IMR-90 (cell line): ENCODE results near the gene BICD2. TPM values are rescaled to one million over a fixed set of nuclear protein-coding genes. Genes with fewer than 3 reads are reported as not detected.

Source experiments
- ATAC-seq: fragments of 200-7000 bp; cut with Tn5 transposase; 2 replicates; pipeline ENCODE4 v1.9.1; 2020; ENCODE audit warnings: low read depth, mild to moderate bottlenecking, moderate library complexity
- BruUV-seq: library from RNA; stranded (reverse); fragments of 400-500 nt; replicated peaks from 2 replicates; lab custom pipeline; 2021; lab: Mats Ljungman, UMichigan
- CTCF ChIA-PET: fragments of 300-600 bp; formaldehyde crosslinking; extraction: SDS; loops from one replicate; lab custom pipeline; 2021; ENCODE audit warnings: antibody characterized with exemption; lab: Yijun Ruan, JAX
- POLR2A ChIA-PET: fragments of 300-600 bp; sonication (Branson Sonifier 250); formaldehyde crosslinking; loops from one replicate; lab custom pipeline; 2022; ENCODE audit warnings: antibody characterized with exemption; ENCODE audit not compliant: unreplicated experiment; lab: Charles Lee
- DNase-seq: peaks from one replicate; pipeline ENCODE4 v3.0.0; 2013
- H2AFZ ChIP-seq: replicated peaks from 2 replicates; pipeline ENCODE3; 2013; ENCODE audit warnings: low read length, mild to moderate bottlenecking; ENCODE audit not compliant: poor library complexity
- H2AK5ac ChIP-seq: 2 replicates; pipeline ENCODE4 v1.6.1; 2013; ENCODE audit warnings: low read depth, low read length, inconsistent platforms
- H2AK9ac ChIP-seq: replicated peaks from 2 replicates; pipeline ENCODE3; 2013; ENCODE audit warnings: mild to moderate bottlenecking, low read depth, low read length, moderate library complexity; ENCODE audit not compliant: poor library complexity
- H2BK120ac ChIP-seq: 2 replicates; pipeline ENCODE4 v1.6.1; 2013; ENCODE audit warnings: low read depth, low read length, inconsistent platforms
- H2BK15ac ChIP-seq: 3 replicates; pipeline ENCODE4 v1.6.1; 2013; ENCODE audit warnings: low read depth, low read length, inconsistent platforms
- H2BK20ac ChIP-seq: 2 replicates; pipeline ENCODE4 v1.6.1; 2013; ENCODE audit warnings: low read depth, mild to moderate bottlenecking, inconsistent platforms, low read length, moderate library complexity
- H2BK5ac ChIP-seq: 2 replicates; pipeline ENCODE4 v1.6.1; 2013; ENCODE audit warnings: mild to moderate bottlenecking, low read depth, low read length, inconsistent platforms; ENCODE audit not compliant: poor library complexity, severe bottlenecking
- H3K14ac ChIP-seq: replicated peaks from 2 replicates; pipeline ENCODE4 v1.6.1; 2013; ENCODE audit warnings: low read depth, low read length, inconsistent platforms
- H3K18ac ChIP-seq: 2 replicates; pipeline ENCODE4 v1.6.1; 2013; ENCODE audit warnings: low read depth, low read length, control low read depth
- H3K23ac ChIP-seq: 2 replicates; pipeline ENCODE4 v1.6.1; 2013; ENCODE audit warnings: low read depth, low read length, inconsistent platforms
- H3K27ac ChIP-seq: 2 replicates; pipeline ENCODE4 v1.5.1; 2013; ENCODE audit warnings: mild to moderate bottlenecking, control low read depth, low read length; ENCODE audit not compliant: insufficient read depth
- H3K27me3 ChIP-seq: 2 replicates; pipeline ENCODE4 v1.6.1; 2013; ENCODE audit warnings: low read length; ENCODE audit not compliant: control insufficient read depth, insufficient read depth
- H3K36me3 ChIP-seq: 2 replicates; pipeline ENCODE4 v1.6.1; 2013; ENCODE audit warnings: low read length, mixed read lengths; ENCODE audit not compliant: control insufficient read depth, insufficient read depth
- H3K4ac ChIP-seq: 2 replicates; pipeline ENCODE4 v1.6.1; 2013; ENCODE audit warnings: low read depth, low read length, inconsistent platforms
- H3K4me1 ChIP-seq: 2 replicates; pipeline ENCODE4 v1.6.1; 2013; ENCODE audit warnings: low read length, mixed read lengths; ENCODE audit not compliant: control insufficient read depth, insufficient read depth
- H3K4me2 ChIP-seq: 2 replicates; pipeline ENCODE4 v1.6.1; 2013; ENCODE audit warnings: low read depth, mild to moderate bottlenecking, control low read depth, low read length, moderate library complexity
- H3K4me3 ChIP-seq: 2 replicates; pipeline ENCODE4 v1.5.1; 2013; ENCODE audit warnings: low read depth, mild to moderate bottlenecking, control low read depth, low read length, moderate library complexity; ENCODE audit not compliant: insufficient read depth
- H3K56ac ChIP-seq: 2 replicates; pipeline ENCODE4 v1.6.1; 2013; ENCODE audit warnings: low read length, inconsistent platforms; ENCODE audit not compliant: insufficient read depth; ENCODE audit errors: extremely low read depth
- H3K79me1 ChIP-seq, 2 experiments: 2 replicates each; pipeline ENCODE4 v1.6.1; 2013; ENCODE audit warnings: low read length in 2 of 2, inconsistent platforms in 1 of 2, low read depth in 1 of 2
- H3K9ac ChIP-seq: 2 replicates; pipeline ENCODE4 v1.6.1; 2013; ENCODE audit warnings: low read depth, low read length, control low read depth
- H3K9me1 ChIP-seq: 2 replicates; pipeline ENCODE4 v1.6.1; 2013; ENCODE audit warnings: low read length, inconsistent platforms; ENCODE audit not compliant: insufficient read depth
- H3K9me3 ChIP-seq: 2 replicates; pipeline ENCODE4 v1.6.1; 2013; ENCODE audit warnings: low read length; ENCODE audit not compliant: control insufficient read depth, insufficient read depth
- H4K20me1 ChIP-seq: 2 replicates; pipeline ENCODE4 v1.6.1; 2013; ENCODE audit warnings: low read length, inconsistent platforms; ENCODE audit not compliant: insufficient read depth
- H4K5ac ChIP-seq: 2 replicates; pipeline ENCODE4 v1.6.1; 2013; ENCODE audit warnings: mild to moderate bottlenecking, low read depth, low read length, control low read depth
- H4K8ac ChIP-seq, 2 experiments: 2 replicates each; pipeline ENCODE4 v1.6.1; 2013; ENCODE audit warnings: low read depth in 2 of 2, low read length in 2 of 2, control low read depth in 1 of 2, inconsistent platforms in 1 of 2
- H4K91ac ChIP-seq: 2 replicates; pipeline ENCODE4 v1.6.1; 2013; ENCODE audit warnings: low read depth, low read length, inconsistent platforms; ENCODE audit not compliant: insufficient read depth
- BHLHE40 ChIP-seq: fragments of 150-350 bp; IDR thresholded peaks from 2 replicates; pipeline ENCODE4 v1.6.1; 2016; ENCODE audit warnings: mild to moderate bottlenecking, low read depth, low read length
- CEBPB ChIP-seq: IDR thresholded peaks from 2 replicates; pipeline ENCODE4 v1.6.1; 2012; ENCODE audit warnings: low read depth, low read length, improper control_type of control experiment
- MAFK ChIP-seq: IDR thresholded peaks from 2 replicates; pipeline ENCODE4 v1.6.1; 2012; ENCODE audit warnings: low read depth, low read length, improper control_type of control experiment
- MAZ ChIP-seq: IDR thresholded peaks from 2 replicates; pipeline ENCODE4 v1.6.1; 2012; ENCODE audit warnings: low read depth, mild to moderate bottlenecking, low read length, improper control_type of control experiment, moderate library complexity, borderline replicate concordance
- POLR2A ChIP-seq: IDR thresholded peaks from 2 replicates; pipeline ENCODE4 v1.6.1; 2012; ENCODE audit warnings: mild to moderate bottlenecking, low read depth, low read length
- RAD21 ChIP-seq: IDR thresholded peaks from 2 replicates; pipeline ENCODE4 v1.6.1; 2012; ENCODE audit warnings: low read length, improper control_type of control experiment
- RFX5 ChIP-seq: IDR thresholded peaks from 2 replicates; pipeline ENCODE4 v1.8.0; 2012; ENCODE audit warnings: low read depth, mild to moderate bottlenecking, low read length, moderate library complexity
- WGBS, 2 experiments: methylation state at CpG; one replicate each; pipeline versions ENCODE4 v1.1.5 to v1.1.7; 2013; ENCODE audit warnings: missing lambda C conversion rate in 2 of 2; ENCODE audit not compliant: insufficient read length in 1 of 2; ENCODE audit errors: extremely low coverage in 2 of 2; 5-methylcytosine and 5-hydroxymethylcytosine counted together
- dilution Hi-C: fragments of 300-500 bp; cut with HindIII; formaldehyde crosslinking; loops from one replicate; pipeline ENCODE4 v1.14.3; 2018; ENCODE audit warnings: low sequenced_read_pairs; ENCODE audit not compliant: unreplicated experiment
- in situ Hi-C: fragments of 300-500 bp; cut with MboI; formaldehyde crosslinking; loops from 3 replicates; pipeline ENCODE4 v1.14.3; 2019; ENCODE audit warnings: low sequenced_read_pairs, inconsistent platforms, mixed read lengths
- intact Hi-C: fragments of 100-400 bp; cut with micrococcal nuclease; formaldehyde crosslinking; loops from 2 replicates; pipeline ENCODE4 v1.10.0; 2022
- polyA plus RNA-seq, 3 experiments: library from polyadenylated mRNA; depleted of rRNA; stranded (reverse); fragments of >200 nt; gene quantifications; 2 replicates each; pipeline ENCODE4 v1.2.3, GENCODE V29; 2012; ENCODE audit warnings: low replicate concordance in 1 of 3
- total RNA-seq: library from RNA; depleted of rRNA; stranded (reverse); fragments of >200 nt; gene quantifications from 2 replicates; pipeline ENCODE4 v1.2.3, GENCODE V29; 2012
- TF ChIP-seq, protein P1 (sequence below): conservative IDR thresholded peaks from 2 replicates; pipeline ENCODE4 v1.5.1; 2012; ENCODE audit warnings: mild to moderate bottlenecking, low read depth, low read length, improper control_type of control experiment

BICD2 gene
- total and polyA plus RNA-seq, 2 of the 4 experiments (the other 2 are of a cell fraction), result 21.5 to 35.7 TPM

DNA sequence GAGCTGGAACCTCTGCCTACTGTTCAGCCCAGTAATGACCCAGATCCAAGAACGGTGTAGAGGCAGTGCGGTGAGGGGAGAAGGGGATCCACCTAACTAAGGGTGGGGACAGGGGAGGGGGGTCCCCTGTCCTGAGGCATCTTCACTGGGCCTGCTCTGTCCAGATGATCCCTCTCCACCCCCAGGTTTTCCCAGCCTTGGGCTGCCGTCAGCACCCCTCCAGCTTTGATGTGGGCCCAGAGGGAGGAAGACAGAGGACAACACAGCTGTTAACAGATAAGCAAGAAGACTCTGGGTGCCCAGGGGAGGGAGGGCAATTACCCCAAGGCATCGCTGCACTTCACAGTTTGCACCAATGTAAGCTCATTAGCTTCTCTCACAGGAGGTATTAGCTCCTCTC is 19.3 kb downstream of the BICD2 start:
- H4K20me1 ChIP-seq, result peaks cover 72% of the 10 kb centered on the region
- H4K91ac ChIP-seq, result no peak overlapping the region
- H3K14ac ChIP-seq, result no peak overlapping the region
- peak overlapping the region; percentile 8; the same call in 1 of the 3 replicates for H2BK15ac ChIP-seq
- no peak for ATAC-seq
- intact Hi-C loops (no loop called here), dilution Hi-C loops (no loop called here), in situ Hi-C loops (no loop called here)
- no peak overlapping the region for H3K4me3 ChIP-seq
- no peak overlapping the region for H2BK5ac ChIP-seq
- no peaks in the 10 kb centered on the region for H3K9me3 ChIP-seq
- ChIA-PET POLR2A (no interaction called here), CTCF (no interaction called here)
- no peak overlapping the region for H3K4ac ChIP-seq
- TF ChIP-seq BHLHE40 (no peak), RAD21 (no peak), MAZ (no peak), RFX5 (no peak), POLR2A (no peak), CEBPB (no peak), MAFK (no peak)
- TF ChIP-seq, protein P1, sequence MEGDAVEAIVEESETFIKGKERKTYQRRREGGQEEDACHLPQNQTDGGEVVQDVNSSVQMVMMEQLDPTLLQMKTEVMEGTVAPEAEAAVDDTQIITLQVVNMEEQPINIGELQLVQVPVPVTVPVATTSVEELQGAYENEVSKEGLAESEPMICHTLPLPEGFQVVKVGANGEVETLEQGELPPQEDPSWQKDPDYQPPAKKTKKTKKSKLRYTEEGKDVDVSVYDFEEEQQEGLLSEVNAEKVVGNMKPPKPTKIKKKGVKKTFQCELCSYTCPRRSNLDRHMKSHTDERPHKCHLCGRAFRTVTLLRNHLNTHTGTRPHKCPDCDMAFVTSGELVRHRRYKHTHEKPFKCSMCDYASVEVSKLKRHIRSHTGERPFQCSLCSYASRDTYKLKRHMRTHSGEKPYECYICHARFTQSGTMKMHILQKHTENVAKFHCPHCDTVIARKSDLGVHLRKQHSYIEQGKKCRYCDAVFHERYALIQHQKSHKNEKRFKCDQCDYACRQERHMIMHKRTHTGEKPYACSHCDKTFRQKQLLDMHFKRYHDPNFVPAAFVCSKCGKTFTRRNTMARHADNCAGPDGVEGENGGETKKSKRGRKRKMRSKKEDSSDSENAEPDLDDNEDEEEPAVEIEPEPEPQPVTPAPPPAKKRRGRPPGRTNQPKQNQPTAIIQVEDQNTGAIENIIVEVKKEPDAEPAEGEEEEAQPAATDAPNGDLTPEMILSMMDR, result no peak
- peaks cover 45% of the 10 kb centered on the region for H3K9me1 ChIP-seq
- H3K9ac ChIP-seq, result no peak overlapping the region
- H3K4me2 ChIP-seq, result no peak overlapping the region
- no peak overlapping the region for H4K5ac ChIP-seq
- H2BK120ac ChIP-seq, result no peak overlapping the region
- no peak for DNase-seq
- peak overlapping the region; percentile 38; the same call in 1 of the 2 replicates for H2AK5ac ChIP-seq
- no peaks in the 10 kb centered on the region for H3K27me3 ChIP-seq
- H2AFZ ChIP-seq, result no peak overlapping the region
- H3K36me3 ChIP-seq, result no peaks in the 10 kb centered on the region
- no peak overlapping the region for H3K18ac ChIP-seq
- no TSS peak for BruUV-seq
- WGBS, 2 experiments, result no CpG with 5 or more reads among the region's 4 CpGs
- H3K79me1 ChIP-seq, result peaks cover 22 to 76% of the 10 kb centered on the region in 2 experiments
- no peak overlapping the region for H3K56ac ChIP-seq
- peaks cover 40% of the 10 kb centered on the region for H3K4me1 ChIP-seq
- 0 out of 2 replicates have a peak overlapping the region, but pooled peaks have one; percentile 3 for H3K23ac ChIP-seq
- no peak overlapping the region for H4K8ac ChIP-seq
- no peak overlapping the region for H2AK9ac ChIP-seq
- no peak overlapping the region for H3K27ac ChIP-seq
- no peak overlapping the region for H2BK20ac ChIP-seq
